NB4 (cell line): ENCODE data around the gene ARHGAP19.
A peak's percentile ranks its signal among the peaks of the same experiment; 100 is the strongest.

Source experiments
- DNase-seq: peaks from one replicate; pipeline ENCODE4 v3.0.0; 2010; ENCODE audit warnings: low read depth
- H3K4me3 ChIP-seq: one replicate; pipeline ENCODE4 v1.5.1; 2011; ENCODE audit warnings: mild to moderate bottlenecking, low read depth, low read length, moderate library complexity
- MYC ChIP-seq: IDR thresholded peaks from 2 replicates; pipeline ENCODE4 v1.6.1; 2011; ENCODE audit warnings: low read depth, low read length
- POLR2A ChIP-seq: IDR thresholded peaks from 2 replicates; pipeline ENCODE4 v1.6.1; 2011; ENCODE audit warnings: mild to moderate bottlenecking; ENCODE audit not compliant: insufficient read length; ENCODE audit errors: extremely low read depth
- TF ChIP-seq, protein P1 (sequence below): IDR thresholded peaks from one replicate; pipeline ENCODE4 v1.5.1; 2012; ENCODE audit warnings: low read depth, low read length
- TF ChIP-seq, protein P2 (sequence below): IDR thresholded peaks from 2 replicates; pipeline ENCODE4 v1.6.1; 2011; ENCODE audit warnings: low read depth, low read length

The ARHGAP19 gene

DNA sequence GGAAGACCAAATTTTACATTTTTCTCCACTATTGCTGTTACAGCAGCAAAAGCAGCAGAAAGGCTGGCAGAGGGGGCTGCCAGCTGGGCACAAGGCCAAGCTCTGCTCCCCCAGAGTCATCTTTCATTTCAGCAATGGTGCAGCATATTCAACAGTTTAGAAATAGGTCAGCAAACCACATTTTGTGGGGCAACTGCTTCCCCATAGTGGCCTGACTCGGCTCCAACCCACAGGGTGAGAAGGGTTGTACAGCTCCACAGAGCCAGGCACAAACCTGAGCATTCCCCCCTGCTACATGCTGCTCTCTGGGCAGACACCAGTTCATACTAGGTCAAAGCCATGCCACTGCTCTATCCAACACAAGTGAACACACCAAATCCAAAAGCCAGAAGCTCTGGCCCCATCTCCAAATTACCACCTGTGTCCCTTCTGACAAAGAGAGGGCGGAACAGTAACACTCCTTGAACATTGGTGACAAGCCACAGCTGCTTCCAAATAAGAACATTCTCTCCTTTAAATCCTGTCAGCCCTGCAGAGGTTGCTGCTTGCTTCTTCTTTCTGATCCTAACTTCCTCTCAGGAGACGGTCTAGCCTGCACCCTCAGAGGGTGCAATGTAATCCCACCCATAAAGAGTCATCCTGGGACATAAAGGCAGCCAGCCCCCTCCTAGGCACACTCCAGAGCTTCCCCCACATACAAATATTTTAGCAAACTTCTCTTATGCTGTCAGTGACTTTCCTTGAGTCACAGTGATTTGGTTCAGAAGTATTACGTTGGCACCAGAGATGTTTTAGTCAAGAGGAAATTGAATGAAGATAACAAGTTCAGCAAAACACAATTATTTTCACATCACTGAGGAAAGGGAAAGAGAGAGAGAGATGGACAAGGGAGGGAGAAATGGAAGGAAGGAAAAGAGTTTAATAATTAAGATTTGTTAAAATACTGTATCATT lies 67.7 kb downstream of the ARHGAP19 start:
- DNase-seq, result peak; percentile 71
- TF ChIP-seq, protein P1, sequence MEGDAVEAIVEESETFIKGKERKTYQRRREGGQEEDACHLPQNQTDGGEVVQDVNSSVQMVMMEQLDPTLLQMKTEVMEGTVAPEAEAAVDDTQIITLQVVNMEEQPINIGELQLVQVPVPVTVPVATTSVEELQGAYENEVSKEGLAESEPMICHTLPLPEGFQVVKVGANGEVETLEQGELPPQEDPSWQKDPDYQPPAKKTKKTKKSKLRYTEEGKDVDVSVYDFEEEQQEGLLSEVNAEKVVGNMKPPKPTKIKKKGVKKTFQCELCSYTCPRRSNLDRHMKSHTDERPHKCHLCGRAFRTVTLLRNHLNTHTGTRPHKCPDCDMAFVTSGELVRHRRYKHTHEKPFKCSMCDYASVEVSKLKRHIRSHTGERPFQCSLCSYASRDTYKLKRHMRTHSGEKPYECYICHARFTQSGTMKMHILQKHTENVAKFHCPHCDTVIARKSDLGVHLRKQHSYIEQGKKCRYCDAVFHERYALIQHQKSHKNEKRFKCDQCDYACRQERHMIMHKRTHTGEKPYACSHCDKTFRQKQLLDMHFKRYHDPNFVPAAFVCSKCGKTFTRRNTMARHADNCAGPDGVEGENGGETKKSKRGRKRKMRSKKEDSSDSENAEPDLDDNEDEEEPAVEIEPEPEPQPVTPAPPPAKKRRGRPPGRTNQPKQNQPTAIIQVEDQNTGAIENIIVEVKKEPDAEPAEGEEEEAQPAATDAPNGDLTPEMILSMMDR, result no peak
- no peak for TF ChIP-seq POLR2A
- no peak for TF ChIP-seq MYC
- TF ChIP-seq, protein P2, sequence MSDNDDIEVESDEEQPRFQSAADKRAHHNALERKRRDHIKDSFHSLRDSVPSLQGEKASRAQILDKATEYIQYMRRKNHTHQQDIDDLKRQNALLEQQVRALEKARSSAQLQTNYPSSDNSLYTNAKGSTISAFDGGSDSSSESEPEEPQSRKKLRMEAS, result no peak
- no peak overlapping the region for H3K4me3 ChIP-seq

DNA sequence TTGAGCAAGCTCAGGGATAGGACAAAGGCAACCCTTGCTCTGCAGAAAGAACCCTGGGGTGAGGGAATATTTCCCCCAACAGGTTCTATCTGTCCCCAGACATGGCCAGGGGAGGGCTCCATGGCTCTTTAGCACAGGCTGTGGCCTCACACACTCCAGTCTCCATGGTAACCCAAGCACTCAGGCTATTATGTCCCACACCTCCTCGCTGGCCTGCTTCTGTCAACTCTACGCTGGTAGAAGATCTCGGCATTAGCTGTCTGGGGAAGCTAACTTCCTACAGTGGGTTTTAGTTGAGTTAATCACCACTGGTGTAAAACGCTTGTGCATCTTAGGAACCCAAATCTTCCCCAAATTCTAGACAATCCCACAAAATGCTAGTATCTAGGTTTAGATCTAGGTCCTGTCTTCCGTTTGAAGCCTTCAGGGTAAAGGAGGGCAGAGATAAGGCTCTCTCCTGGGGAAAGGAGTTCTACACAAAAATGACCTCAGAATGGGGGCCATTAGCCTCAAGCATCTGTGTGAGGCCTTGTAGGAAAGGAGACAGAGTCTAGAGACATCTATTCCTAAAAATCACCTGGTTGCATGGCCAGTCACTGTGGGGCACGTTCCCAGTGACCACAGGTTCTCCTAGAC lies 70.0 kb downstream of the ARHGAP19 start:
- no peak for TF ChIP-seq MYC
- TF ChIP-seq, protein P2, result no peak
- TF ChIP-seq POLR2A, result no peak
- TF ChIP-seq, protein P1, result no peak
- no peak overlapping the region for H3K4me3 ChIP-seq
- DNase-seq, result peak; percentile 32

DNA sequence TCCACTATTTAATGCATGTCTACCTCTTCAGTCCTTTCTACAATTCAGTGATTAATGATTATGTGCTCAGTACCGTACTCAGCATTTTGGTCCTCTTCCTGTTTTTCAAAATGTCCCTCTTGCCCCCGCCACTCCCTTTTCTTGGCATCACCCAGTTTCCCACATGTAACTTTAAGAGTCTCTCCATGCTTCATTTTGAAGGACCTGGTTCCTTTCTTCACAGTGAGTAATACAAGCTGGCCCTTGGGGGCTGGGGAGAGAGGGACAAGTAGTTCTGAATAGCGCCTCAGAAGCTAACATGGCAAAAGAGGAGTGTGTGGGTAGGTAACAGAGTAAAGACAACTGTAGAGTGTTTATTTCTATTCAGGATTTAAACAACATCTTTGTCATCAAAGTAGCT lies 72.1 kb downstream of the ARHGAP19 start:
- TF ChIP-seq, protein P2, result no peak
- TF ChIP-seq, protein P1, result no peak
- TF ChIP-seq POLR2A (no peak), MYC (no peak)
- H3K4me3 ChIP-seq, result no peak overlapping the region
- no peak for DNase-seq

DNA sequence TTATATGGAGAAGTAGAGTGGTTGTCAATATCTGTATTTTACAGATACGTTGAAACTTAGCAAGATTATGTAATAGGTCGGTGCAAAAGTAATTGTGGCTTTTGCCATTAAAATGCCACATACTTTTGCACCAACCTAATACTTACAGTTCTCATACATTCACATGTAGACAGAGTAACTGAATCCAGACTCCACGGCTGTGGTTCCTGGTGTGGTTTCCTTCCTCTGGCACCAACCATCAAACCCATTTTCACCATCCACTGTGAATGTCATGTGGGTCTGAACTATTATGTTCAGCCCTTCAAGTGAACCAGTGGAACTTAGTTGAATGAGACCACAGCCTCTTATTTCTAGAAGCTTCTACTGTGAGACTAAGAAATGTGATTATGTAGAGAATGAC lies 75.1 kb downstream of the ARHGAP19 start:
- TF ChIP-seq MYC, result no peak
- TF ChIP-seq, protein P2, result no peak
- TF ChIP-seq POLR2A, result no peak
- TF ChIP-seq, protein P1, result no peak
- no peak overlapping the region for H3K4me3 ChIP-seq
- peak; percentile 70 for DNase-seq

DNA sequence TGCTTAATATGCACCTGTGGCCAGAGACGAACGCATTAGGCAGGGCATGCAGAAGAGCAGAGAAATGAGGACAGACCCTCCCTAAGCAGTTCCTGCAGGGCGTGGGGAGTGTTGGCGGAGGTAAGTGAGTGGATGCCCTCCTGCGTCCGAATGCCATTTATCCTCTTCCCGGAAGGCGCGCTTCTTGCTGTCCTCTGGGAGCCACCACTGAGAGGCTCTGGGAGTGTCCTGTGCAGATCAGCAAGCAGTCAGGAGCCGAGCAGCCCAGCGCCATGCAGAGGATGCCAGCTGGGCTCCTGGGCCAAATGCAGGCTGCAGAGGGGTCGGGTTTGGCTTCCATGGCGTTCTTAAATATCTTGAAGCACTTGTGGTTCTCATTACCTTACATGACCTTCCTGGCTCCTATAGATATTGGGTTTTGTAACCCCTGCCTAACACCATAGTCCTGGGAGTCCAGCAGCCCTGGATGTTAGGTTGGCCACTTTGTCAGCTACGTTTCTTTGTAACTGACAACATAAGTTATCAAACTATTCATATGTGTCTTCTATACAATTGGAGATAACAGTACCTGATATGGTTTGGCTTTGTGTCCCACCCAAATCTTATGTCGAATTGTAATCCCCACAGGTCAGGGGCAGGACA lies 76.7 kb downstream of the ARHGAP19 start:
- H3K4me3 ChIP-seq, result no peak overlapping the region
- TF ChIP-seq, protein P1, result no peak
- TF ChIP-seq, protein P2, result no peak
- TF ChIP-seq MYC (no peak), POLR2A (no peak)
- no peak for DNase-seq
